Smooth muscle cell (in vitro differentiated cells): ENCODE data around the gene BICC1. TPM values are rescaled to one million over a fixed set of nuclear protein-coding genes. Genes with fewer than 3 reads are reported as not detected.

ENCODE experiments used
- DNase-seq: peaks from one replicate; lab custom pipeline; 2025; ENCODE audit not compliant: unreplicated experiment; lab: John Stamatoyannopoulos, UW
- H2AFZ ChIP-seq: fragments of 200-600 bp; sonication (generic); 2 replicates; pipeline ENCODE4 v1.6.0; 2016; ENCODE audit warnings: antibody characterized with exemption, low read depth, mild to moderate bottlenecking
- H3F3A ChIP-seq: fragments of 200-600 bp; sonication (generic); 2 replicates; pipeline ENCODE4 v1.6.0; 2017; ENCODE audit warnings: antibody characterized with exemption, low read depth
- H3K27ac ChIP-seq: fragments of 200-600 bp; sonication (generic); 2 replicates; pipeline ENCODE4 v1.5.1; 2016; ENCODE audit warnings: low read depth, mild to moderate bottlenecking
- H3K27me3 ChIP-seq: fragments of 200-600 bp; sonication (generic); 2 replicates; pipeline ENCODE4 v1.6.1; 2016; ENCODE audit warnings: low read depth, mild to moderate bottlenecking
- H3K36me3 ChIP-seq: fragments of 200-600 bp; sonication (generic); 2 replicates; pipeline ENCODE4 v1.5.1; 2016; ENCODE audit warnings: low read depth
- H3K4me1 ChIP-seq: fragments of 200-600 bp; sonication (generic); 2 replicates; pipeline ENCODE4 v1.5.1; 2016; ENCODE audit warnings: low read depth
- H3K4me2 ChIP-seq: fragments of 200-600 bp; sonication (generic); 2 replicates; pipeline ENCODE4 v1.6.0; 2016; ENCODE audit warnings: mild to moderate bottlenecking
- H3K4me3 ChIP-seq: fragments of 200-600 bp; sonication (generic); 2 replicates; pipeline ENCODE4 v1.5.1; 2016; ENCODE audit warnings: mild to moderate bottlenecking
- H3K79me2 ChIP-seq: fragments of 200-600 bp; sonication (generic); 2 replicates; pipeline ENCODE4 v1.6.0; 2016; ENCODE audit warnings: low read depth, mild to moderate bottlenecking
- H3K9ac ChIP-seq: fragments of 200-600 bp; sonication (generic); 2 replicates; pipeline ENCODE4 v1.6.0; 2016; ENCODE audit warnings: low read depth
- H3K9me3 ChIP-seq: fragments of 200-600 bp; sonication (generic); replicated peaks from 2 replicates; pipeline ENCODE4 v1.5.1; 2016; ENCODE audit warnings: low read depth
- H4K20me1 ChIP-seq: fragments of 200-600 bp; sonication (generic); 2 replicates; pipeline ENCODE4 v1.6.0; 2016; ENCODE audit warnings: low read depth
- WGBS: methylation state at CpG from one replicate; pipeline ENCODE4 v1.1.7; 2016; ENCODE audit warnings: low lambda C conversion rate; 5-methylcytosine and 5-hydroxymethylcytosine counted together
- polyA plus RNA-seq: library from polyadenylated mRNA; unstranded; fragments of >200 nt; fragmentation: Nextera tagmentation; extraction: Ambion mirVana; gene quantifications from 2 replicates; pipeline ENCODE4 v1.2.1, GENCODE V29; 2016
- total RNA-seq: library from RNA; depleted of rRNA; stranded (reverse); fragments of >200 nt; gene quantifications from 2 replicates; pipeline ENCODE4 v1.2.3, GENCODE V29; 2014
- TF ChIP-seq, protein P1 (sequence below): fragments of 200-600 bp; sonication (generic); IDR thresholded peaks from 2 replicates; pipeline ENCODE4 v1.5.1; 2017; ENCODE audit warnings: borderline replicate concordance, mild to moderate bottlenecking, antibody characterized with exemption; ENCODE audit not compliant: insufficient read depth, poor library complexity, severe bottlenecking

The BICC1 gene
- total and polyA plus RNA-seq, 2 experiments from 2014 or later: 7.9 to 23.0 TPM

DNA sequence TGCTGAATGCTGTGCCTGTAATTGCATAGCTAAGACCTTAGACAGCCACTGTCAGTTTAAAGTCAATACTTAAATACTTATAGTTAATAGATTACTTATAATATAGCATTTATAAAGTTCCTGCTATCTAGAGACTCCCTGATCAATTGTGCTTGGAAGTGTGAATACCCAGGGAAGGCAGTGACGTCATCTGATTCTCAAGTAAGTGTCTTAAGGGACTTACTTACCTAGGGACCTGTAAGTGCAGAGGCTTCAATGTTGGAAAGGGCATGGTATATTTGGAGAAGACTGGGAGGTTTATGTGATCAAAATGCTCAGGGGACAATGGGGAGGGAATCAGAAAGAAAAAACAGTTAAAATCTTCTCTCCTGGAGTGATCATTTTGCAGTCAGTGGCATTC, 55.0 kb downstream of the BICC1 start:
- no peak overlapping the region for H3K4me2 ChIP-seq
- WGBS: 71% methylated on average over 1 of the region's 1 CpG
- H3K4me1 ChIP-seq: no peaks in the 10 kb centered on the region
- TF ChIP-seq, protein P1, sequence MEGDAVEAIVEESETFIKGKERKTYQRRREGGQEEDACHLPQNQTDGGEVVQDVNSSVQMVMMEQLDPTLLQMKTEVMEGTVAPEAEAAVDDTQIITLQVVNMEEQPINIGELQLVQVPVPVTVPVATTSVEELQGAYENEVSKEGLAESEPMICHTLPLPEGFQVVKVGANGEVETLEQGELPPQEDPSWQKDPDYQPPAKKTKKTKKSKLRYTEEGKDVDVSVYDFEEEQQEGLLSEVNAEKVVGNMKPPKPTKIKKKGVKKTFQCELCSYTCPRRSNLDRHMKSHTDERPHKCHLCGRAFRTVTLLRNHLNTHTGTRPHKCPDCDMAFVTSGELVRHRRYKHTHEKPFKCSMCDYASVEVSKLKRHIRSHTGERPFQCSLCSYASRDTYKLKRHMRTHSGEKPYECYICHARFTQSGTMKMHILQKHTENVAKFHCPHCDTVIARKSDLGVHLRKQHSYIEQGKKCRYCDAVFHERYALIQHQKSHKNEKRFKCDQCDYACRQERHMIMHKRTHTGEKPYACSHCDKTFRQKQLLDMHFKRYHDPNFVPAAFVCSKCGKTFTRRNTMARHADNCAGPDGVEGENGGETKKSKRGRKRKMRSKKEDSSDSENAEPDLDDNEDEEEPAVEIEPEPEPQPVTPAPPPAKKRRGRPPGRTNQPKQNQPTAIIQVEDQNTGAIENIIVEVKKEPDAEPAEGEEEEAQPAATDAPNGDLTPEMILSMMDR: no peak
- no peaks in the 10 kb centered on the region for H3K36me3 ChIP-seq
- peaks cover 22% of the 10 kb centered on the region for H4K20me1 ChIP-seq
- H3K9ac ChIP-seq: no peak overlapping the region
- H3K27me3 ChIP-seq: no peaks in the 10 kb centered on the region
- H2AFZ ChIP-seq: no peak overlapping the region
- no peak for DNase-seq
- no peaks in the 10 kb centered on the region for H3K9me3 ChIP-seq
- H3K4me3 ChIP-seq: no peak overlapping the region
- peaks cover 44% of the 10 kb centered on the region for H3K79me2 ChIP-seq
- H3K27ac ChIP-seq: no peak overlapping the region
- no peaks in the 10 kb centered on the region for H3F3A ChIP-seq

DNA sequence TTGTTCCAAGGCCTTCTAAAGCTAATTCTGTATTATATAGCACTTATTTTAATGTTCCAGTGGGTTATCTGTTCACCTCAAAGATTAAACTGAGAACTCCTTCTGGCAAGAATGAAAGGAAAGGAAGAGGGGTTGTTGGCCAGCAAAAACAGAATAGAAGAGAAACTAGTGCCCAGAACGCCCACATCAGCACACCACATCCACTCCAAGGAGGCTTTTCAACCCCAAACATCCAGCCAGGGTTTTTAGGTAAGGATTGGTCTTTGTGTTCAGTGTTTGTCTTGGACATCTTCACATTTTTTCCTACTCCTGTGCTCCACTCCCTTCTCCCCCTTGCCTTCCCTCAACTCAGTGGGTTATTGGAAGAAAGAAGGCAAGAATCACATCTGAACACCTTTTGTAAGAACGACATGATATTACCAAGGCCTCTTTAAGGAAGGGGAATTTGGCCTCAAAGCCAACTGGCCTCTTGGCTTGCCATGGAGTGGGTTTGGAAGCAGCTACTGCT, 55.8 kb downstream of the BICC1 start:
- Histone ChIP-seq H4K20me1 (peaks cover 29% of the 10 kb centered on the region), H3K4me3 (no peak overlapping the region), H3K27ac (no peak overlapping the region), H3K27me3 (no peaks in the 10 kb centered on the region), H3K9me3 (no peaks in the 10 kb centered on the region), H3K36me3 (no peaks in the 10 kb centered on the region), H3F3A (no peaks in the 10 kb centered on the region), H3K79me2 (peaks cover 41% of the 10 kb centered on the region), H3K4me1 (no peaks in the 10 kb centered on the region), H3K4me2 (no peak overlapping the region), H2AFZ (no peak overlapping the region), H3K9ac (no peak overlapping the region)
- WGBS: 82% methylated on average over 2 of the region's 2 CpGs
- no peak for DNase-seq
- TF ChIP-seq, protein P1: no peak

DNA sequence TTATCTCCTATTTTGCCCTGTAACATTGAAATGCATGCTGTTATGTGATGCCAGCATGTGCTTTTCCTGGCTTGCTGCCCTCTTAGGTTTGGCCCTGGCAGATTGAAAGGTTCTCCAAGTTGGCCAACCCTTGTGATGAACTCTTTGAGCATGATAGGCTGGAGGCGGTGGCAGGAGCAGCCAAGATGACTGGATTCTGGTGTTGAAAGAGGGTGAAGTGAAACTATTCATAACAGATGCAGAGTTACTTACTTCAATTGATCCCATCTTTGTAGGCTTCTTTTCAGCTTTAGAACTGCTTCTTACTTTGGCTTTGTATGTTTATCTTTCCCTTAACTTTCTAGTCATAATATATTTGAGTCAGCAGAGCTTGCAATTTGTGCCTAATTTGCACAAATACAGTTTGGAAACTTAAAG, 57.6 kb downstream of the BICC1 start:
- H3K79me2 ChIP-seq: peaks cover 43% of the 10 kb centered on the region
- no peak for DNase-seq
- peaks cover 25% of the 10 kb centered on the region for H4K20me1 ChIP-seq

More for the DNA sequence above, 57.6 kb downstream of the BICC1 start:
- Histone ChIP-seq H3K27me3 (no peaks in the 10 kb centered on the region), H3K4me1 (peaks cover 3% of the 10 kb centered on the region), H3K4me3 (no peak overlapping the region), H3K9me3 (no peaks in the 10 kb centered on the region), H3K27ac (no peak overlapping the region), H2AFZ (no peak overlapping the region), H3K9ac (no peak overlapping the region), H3F3A (no peaks in the 10 kb centered on the region), H3K36me3 (no peaks in the 10 kb centered on the region), H3K4me2 (no peak overlapping the region)
- TF ChIP-seq, protein P1: no peak
- 83% methylated on average over 1 of the region's 1 CpG for WGBS
